Mucosa of descending colon (tissue), 3 donors: ENCODE results near the gene ARID1B. TPM values are rescaled to one million over a fixed set of nuclear protein-coding genes. Genes with fewer than 3 reads are reported as not detected.
A peak's percentile ranks its signal among the peaks of the same experiment; 100 is the strongest.

Source experiments
- ATAC-seq: fragments of 200-7000 bp; cut with Tn5 transposase; one replicate; pipeline ENCODE4 v1.9.1; 2020; ENCODE audit warnings: mild to moderate bottlenecking, moderate library complexity
- DNase-seq, 3 donors: peaks; one replicate each; pipeline ENCODE4 v3.0.0-alpha.2; 2020
- H3K36me3 ChIP-seq: fragments of 200-600 bp; one replicate; pipeline ENCODE4 v1.8.0; 2021; ENCODE audit warnings: low read depth, mild to moderate bottlenecking
- H3K4me1 ChIP-seq: fragments of 200-600 bp; one replicate; pipeline ENCODE4 v1.8.0; 2021; ENCODE audit warnings: low read depth, mild to moderate bottlenecking
- H3K4me3 ChIP-seq: fragments of 200-600 bp; one replicate; pipeline ENCODE4 v1.8.0; 2021; ENCODE audit warnings: mild to moderate bottlenecking
- H3K9me3 ChIP-seq: fragments of 200-600 bp; one replicate; pipeline ENCODE4 v1.8.0; 2021; ENCODE audit warnings: mild to moderate bottlenecking
- intact Hi-C, 2 donors: fragments of 100-400 bp; cut with DNase I in 1 of 2; cut with micrococcal nuclease in 1 of 2; formaldehyde crosslinking; loops; one replicate each; pipeline versions ENCODE4 v1.11.0 to v1.11.1; 2022; cut with DNase I, micrococcal nuclease
- total RNA-seq, 3 donors: library from RNA; stranded (reverse); fragmentation: NEBNext Ultra II Directional in 2 of 3; extraction: Animal tissue kit (Norgen Biotek cat#: 25700) in 2 of 3; gene quantifications; one replicate each; pipeline versions ENCODE4 v1.2.1 to v1.2.4, GENCODE V29; 2021 to 2023
- TF ChIP-seq, protein P1 (sequence below): fragments of 200-600 bp; IDR thresholded peaks from one replicate; pipeline ENCODE4 v1.8.0; 2022; ENCODE audit warnings: antibody characterized with exemption, mild to moderate bottlenecking
- donor health status: DM: no; HTN: no; CAD: no; lungs with moderate emphysema.
- donor health status: DM: no; HTN: no; CAD: no.
- donor health status: DM: no; HTN: yes; CAD: no.

Gene ARID1B
- total RNA-seq, 3 donors from 2014 or later, result 71.8 to 102 (median 101) TPM

DNA sequence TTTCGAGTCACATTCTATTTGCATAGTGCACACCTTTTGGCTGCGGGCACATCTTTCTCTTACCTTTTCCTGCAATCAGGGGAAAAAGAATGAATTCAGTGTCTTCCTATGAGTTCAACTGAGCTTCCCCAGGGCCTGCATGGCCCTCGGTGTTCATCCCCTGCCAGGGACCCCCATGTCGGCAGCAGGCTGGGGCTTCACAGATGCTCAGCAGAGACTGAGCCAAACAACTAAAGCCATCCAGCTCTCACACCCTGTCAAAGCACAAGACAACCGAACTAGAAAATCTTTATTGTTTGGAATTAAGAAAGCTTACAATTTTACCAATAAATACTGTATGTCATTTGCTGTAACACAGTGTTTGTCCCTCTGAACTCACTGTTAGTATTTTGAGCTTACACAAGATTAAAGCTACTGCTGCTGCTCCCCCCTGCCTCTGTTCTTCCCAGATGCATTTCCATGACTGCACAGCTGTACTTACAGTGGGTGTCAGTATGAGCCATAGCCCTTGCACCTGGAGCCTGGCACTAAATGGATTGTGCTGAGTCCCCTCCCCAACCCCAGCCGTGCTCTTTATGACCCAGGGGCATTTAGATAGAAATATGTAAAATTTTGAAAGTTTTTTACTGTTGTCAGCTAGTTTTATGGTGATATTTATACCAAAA, 340.4 kb downstream of the ARID1B start:
- intact Hi-C loops, result no loop called here
- Histone ChIP-seq H3K36me3 (no peaks in the 10 kb centered on the region), H3K9me3 (no peaks in the 10 kb centered on the region), H3K4me1 (no peaks in the 10 kb centered on the region), H3K4me3 (no peak overlapping the region)
- ATAC-seq (no peak), DNase-seq (no peak)
- TF ChIP-seq, protein P1, sequence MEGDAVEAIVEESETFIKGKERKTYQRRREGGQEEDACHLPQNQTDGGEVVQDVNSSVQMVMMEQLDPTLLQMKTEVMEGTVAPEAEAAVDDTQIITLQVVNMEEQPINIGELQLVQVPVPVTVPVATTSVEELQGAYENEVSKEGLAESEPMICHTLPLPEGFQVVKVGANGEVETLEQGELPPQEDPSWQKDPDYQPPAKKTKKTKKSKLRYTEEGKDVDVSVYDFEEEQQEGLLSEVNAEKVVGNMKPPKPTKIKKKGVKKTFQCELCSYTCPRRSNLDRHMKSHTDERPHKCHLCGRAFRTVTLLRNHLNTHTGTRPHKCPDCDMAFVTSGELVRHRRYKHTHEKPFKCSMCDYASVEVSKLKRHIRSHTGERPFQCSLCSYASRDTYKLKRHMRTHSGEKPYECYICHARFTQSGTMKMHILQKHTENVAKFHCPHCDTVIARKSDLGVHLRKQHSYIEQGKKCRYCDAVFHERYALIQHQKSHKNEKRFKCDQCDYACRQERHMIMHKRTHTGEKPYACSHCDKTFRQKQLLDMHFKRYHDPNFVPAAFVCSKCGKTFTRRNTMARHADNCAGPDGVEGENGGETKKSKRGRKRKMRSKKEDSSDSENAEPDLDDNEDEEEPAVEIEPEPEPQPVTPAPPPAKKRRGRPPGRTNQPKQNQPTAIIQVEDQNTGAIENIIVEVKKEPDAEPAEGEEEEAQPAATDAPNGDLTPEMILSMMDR, result no peak

GRCh38 chr6:157119502-157120027, 342.4 kb downstream of the ARID1B start:
- ATAC-seq (no peak), DNase-seq (no peak)
- Histone ChIP-seq H3K4me3 (no peak overlapping the region), H3K9me3 (no peaks in the 10 kb centered on the region), H3K36me3 (no peaks in the 10 kb centered on the region), H3K4me1 (no peaks in the 10 kb centered on the region)
- intact Hi-C loops, result no loop called here
- TF ChIP-seq, protein P1, result no peak

GRCh38 chr6:157120534-157121232, 343.5 kb downstream of the ARID1B start:
- Histone ChIP-seq H3K4me3 (no peak overlapping the region), H3K9me3 (no peaks in the 10 kb centered on the region), H3K4me1 (no peaks in the 10 kb centered on the region), H3K36me3 (no peaks in the 10 kb centered on the region)
- TF ChIP-seq, protein P1, result no peak
- ATAC-seq (no peak), DNase-seq (no peak)
- intact Hi-C loops, result no loop called here

DNA sequence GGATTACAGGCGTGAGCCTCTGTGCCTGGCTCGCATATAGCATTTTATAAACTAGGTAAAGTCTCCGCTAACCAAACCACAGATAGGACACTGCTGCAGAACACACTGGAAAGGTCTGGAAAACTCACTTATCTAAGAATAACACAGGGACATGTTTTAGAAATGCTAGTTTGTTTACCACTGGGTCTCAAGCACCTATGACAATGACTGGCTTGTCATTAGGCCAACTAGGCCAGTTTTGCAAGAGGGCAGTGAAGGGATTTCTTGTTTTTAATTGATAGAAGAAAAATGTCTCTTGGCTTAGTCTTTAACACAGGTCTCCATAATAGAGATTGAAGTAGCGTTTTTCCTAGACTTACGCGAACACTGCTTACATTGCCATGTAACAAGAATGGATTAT, 344.7 kb downstream of the ARID1B start:
- DNase-seq (no peak), ATAC-seq (no peak)
- H3K4me1 ChIP-seq, result no peaks in the 10 kb centered on the region
- intact Hi-C loops, result no loop called here
- H3K36me3 ChIP-seq, result no peaks in the 10 kb centered on the region
- H3K9me3 ChIP-seq, result no peaks in the 10 kb centered on the region
- TF ChIP-seq, protein P1, result no peak
- H3K4me3 ChIP-seq, result no peak overlapping the region

DNA sequence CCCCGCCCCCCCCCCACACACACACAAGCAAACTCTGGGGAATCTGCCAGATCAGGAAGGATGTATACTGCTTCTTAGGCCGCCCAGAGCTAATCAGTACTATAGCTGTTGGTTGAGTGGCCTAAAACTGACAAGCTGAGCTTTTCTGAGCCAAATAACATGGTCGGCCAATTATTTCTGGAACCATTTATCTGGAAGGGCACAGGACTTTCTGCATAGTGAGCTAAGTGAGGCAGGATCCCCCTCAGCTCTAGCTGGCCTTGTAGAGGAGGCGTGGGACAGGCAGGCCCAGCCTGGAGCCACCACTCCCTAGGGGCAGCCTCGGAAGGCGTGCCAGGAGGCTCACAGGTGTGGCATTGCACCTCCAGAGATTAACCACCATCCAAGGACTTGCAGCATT, 346.1 kb downstream of the ARID1B start:
- DNase-seq (no peak), ATAC-seq (peak; percentile 44)
- intact Hi-C loops, result no loop called here
- no peaks in the 10 kb centered on the region for H3K9me3 ChIP-seq
- no peaks in the 10 kb centered on the region for H3K36me3 ChIP-seq
- TF ChIP-seq, protein P1, result no peak
- no peak overlapping the region for H3K4me3 ChIP-seq
- H3K4me1 ChIP-seq, result no peaks in the 10 kb centered on the region
